T-helper 17 cell (primary cell): Measurements from ENCODE around the gene ACP6. TPM values are rescaled to one million over a fixed set of nuclear protein-coding genes. Genes with fewer than 3 reads are reported as not detected.
"Not testable (repeated sequence)": the region's sequence is repeated elsewhere in the genome, so short reads cannot be mapped to it uniquely, and the experiment has no call there.

Experiments used
- ATAC-seq: fragments of 150-1000 bp; cut with Tn5 transposase; 2 replicates; pipeline ENCODE4 v1.10.0; 2021; ENCODE audit warnings: mild to moderate bottlenecking, moderate library complexity
- DNase-seq, 3 donors: peaks; one replicate each; pipeline versions ENCODE4 v3.0.0 to v3.0.0-alpha.2; 2020 to 2021
- H3K9me3 ChIP-seq: one replicate; pipeline ENCODE4 v1.7.0; 2013; ENCODE audit warnings: low read length, mild to moderate bottlenecking; ENCODE audit not compliant: control insufficient read depth, poor library complexity, severe bottlenecking
- H3K27ac Mint-ChIP-seq: one replicate; pipeline ENCODE4 v1.8.0; 2022; ENCODE audit warnings: mild to moderate bottlenecking, moderate library complexity, mixed read lengths
- H3K27me3 Mint-ChIP-seq: one replicate; pipeline ENCODE4 v1.8.0; 2022; ENCODE audit warnings: mixed read lengths
- H3K36me3 Mint-ChIP-seq: one replicate; pipeline ENCODE4 v1.8.0; 2022; ENCODE audit warnings: low read depth, mixed read lengths
- H3K4me1 Mint-ChIP-seq: one replicate; pipeline ENCODE4 v1.8.0; 2022; ENCODE audit warnings: mild to moderate bottlenecking, mixed read lengths
- H3K4me3 Mint-ChIP-seq: one replicate; pipeline ENCODE4 v1.8.0; 2022; ENCODE audit warnings: mild to moderate bottlenecking, moderate library complexity, mixed read lengths
- total RNA-seq, 4 donors: library from RNA in 2 of 4; stranded (reverse) in 2 of 4; gene quantifications; one replicate each; pipeline ENCODE4 v1.2.3 and lab custom pipeline; 2022 to 2026

Gene ACP6
- total RNA-seq (10 to 100 TPM; 11.5 to 13.1 TPM), total RNA-seq (lab: John Stamatoyannopoulos, UW) (12.6 to 22.8 reads per million in 2 donors)

- H3K9me3 ChIP-seq: no peaks in the 10 kb centered on the region
- peak within 1 kb of the TSS; percentile 96 for H3K4me3 Mint-ChIP-seq
- peaks cover 27% of the 10 kb centered on the region for H3K4me1 Mint-ChIP-seq
- H3K36me3 Mint-ChIP-seq: peaks cover 8% of the 10 kb centered on the region
- DNase-seq (peak; percentile 71 to 77 (median 73)), ATAC-seq (peak; percentile 97)
- H3K27me3 Mint-ChIP-seq: peaks cover 26% of the 10 kb centered on the region
- H3K27ac Mint-ChIP-seq: peak within 1 kb of the TSS; percentile 82
Measured at GRCh38 chr1:147670319-147671001, at the start of gene ACP6. Gene ACP6, minus strand, starts transcription at chr1:147670524. Its CDS starts 476 bp downstream, at chr1:147670048.

GRCh38 chr1:147719711-147720225, 49.4 kb upstream of the ACP6 start:
- peaks cover 28% of the 10 kb centered on the region for H3K27me3 Mint-ChIP-seq
- H3K27ac Mint-ChIP-seq: no peak overlapping the region
- no peak overlapping the region for H3K4me3 Mint-ChIP-seq
- ATAC-seq (no peak), DNase-seq (no peak)
- H3K36me3 Mint-ChIP-seq: peaks cover 3% of the 10 kb centered on the region
- H3K4me1 Mint-ChIP-seq: peaks cover 18% of the 10 kb centered on the region
- H3K9me3 ChIP-seq: no peaks in the 10 kb centered on the region

- Mint-ChIP-seq H3K4me3 (no peak overlapping the region), H3K27me3 (peaks cover 34% of the 10 kb centered on the region), H3K27ac (no peak overlapping the region)
Measured at GRCh38 chr1:147719029-147719698, 48.8 kb upstream of the ACP6 start.

GRCh38 chr1:147717706-147718097, 47.4 kb upstream of the ACP6 start:
- H3K9me3 ChIP-seq: no peaks in the 10 kb centered on the region
- DNase-seq (no peak), ATAC-seq (no peak)
- Mint-ChIP-seq H3K4me1 (peaks cover 17% of the 10 kb centered on the region), H3K36me3 (peaks cover 6% of the 10 kb centered on the region), H3K27me3 (peaks cover 35% of the 10 kb centered on the region), H3K4me3 (peak overlapping the region; percentile 22), H3K27ac (peak overlapping the region; percentile 88)

More at GRCh38 chr1:147719029-147719698, 48.8 kb upstream of the ACP6 start:
- no peaks in the 10 kb centered on the region for H3K9me3 ChIP-seq
- Mint-ChIP-seq H3K4me1 (peaks cover 20% of the 10 kb centered on the region), H3K36me3 (peaks cover 4% of the 10 kb centered on the region)
- ATAC-seq (no peak), DNase-seq (no peak)

GRCh38 chr1:147717051-147717705, 46.9 kb upstream of the ACP6 start:
- H3K4me1 Mint-ChIP-seq: peaks cover 17% of the 10 kb centered on the region
- ATAC-seq (peak; percentile 91), DNase-seq (peak in 1 of 3 donors; percentile 19)
- no peaks in the 10 kb centered on the region for H3K9me3 ChIP-seq
- H3K27me3 Mint-ChIP-seq: peaks cover 40% of the 10 kb centered on the region
- peaks cover 6% of the 10 kb centered on the region for H3K36me3 Mint-ChIP-seq
- peak overlapping the region; percentile 73 for H3K4me3 Mint-ChIP-seq
- peak overlapping the region; percentile 88 for H3K27ac Mint-ChIP-seq

- no peaks in the 10 kb centered on the region for H3K9me3 ChIP-seq
- peaks cover 49% of the 10 kb centered on the region for H3K27me3 Mint-ChIP-seq
- ATAC-seq (no peak), DNase-seq (no peak)
- peaks cover 12% of the 10 kb centered on the region for H3K4me1 Mint-ChIP-seq
- no peak overlapping the region for H3K4me3 Mint-ChIP-seq
- H3K36me3 Mint-ChIP-seq: peaks cover 5% of the 10 kb centered on the region
- no peak overlapping the region for H3K27ac Mint-ChIP-seq
Measured at GRCh38 chr1:147712605-147713004, 42.3 kb upstream of the ACP6 start.

- Mint-ChIP-seq H3K27me3 (peaks cover 16% of the 10 kb centered on the region), H3K36me3 (no peaks in the 10 kb centered on the region), H3K27ac (peak overlapping the region; percentile 90), H3K4me1 (peaks cover 24% of the 10 kb centered on the region), H3K4me3 (peak overlapping the region; percentile 64)
- H3K9me3 ChIP-seq: no peaks in the 10 kb centered on the region
- DNase-seq: peak in 2 of 3 donors; percentile 18 to 38
- ATAC-seq: peak; percentile 96
Measured at GRCh38 chr1:147700042-147701006, 30.0 kb upstream of the ACP6 start.

GRCh38 chr1:147699686-147700041, 29.3 kb upstream of the ACP6 start:
- no peak for DNase-seq
- peak; percentile 7 for ATAC-seq
- peaks cover 18% of the 10 kb centered on the region for H3K27me3 Mint-ChIP-seq
- peak overlapping the region; percentile 90 for H3K27ac Mint-ChIP-seq
- peaks cover 24% of the 10 kb centered on the region for H3K4me1 Mint-ChIP-seq
- no peak overlapping the region for H3K4me3 Mint-ChIP-seq
- H3K36me3 Mint-ChIP-seq: no peaks in the 10 kb centered on the region
- no peaks in the 10 kb centered on the region for H3K9me3 ChIP-seq

- no peak overlapping the region for H3K27ac Mint-ChIP-seq
- no peaks in the 10 kb centered on the region for H3K4me1 Mint-ChIP-seq
- H3K4me3 Mint-ChIP-seq: no peak overlapping the region
- H3K9me3 ChIP-seq: peaks cover 5% of the 10 kb centered on the region
- ATAC-seq (no peak), DNase-seq (no peak)
- H3K27me3 Mint-ChIP-seq: no peaks in the 10 kb centered on the region
- no peaks in the 10 kb centered on the region for H3K36me3 Mint-ChIP-seq
Measured at GRCh38 chr1:147683163-147683763, 12.9 kb upstream of the ACP6 start.

GRCh38 chr1:147680608-147681235, 10.4 kb upstream of the ACP6 start:
- H3K9me3 ChIP-seq, H3K27ac Mint-ChIP-seq, DNase-seq, H3K4me1 Mint-ChIP-seq, H3K27me3 Mint-ChIP-seq, H3K36me3 Mint-ChIP-seq, ATAC-seq, H3K4me3 Mint-ChIP-seq: not testable (repeated sequence)

- not testable (repeated sequence) for H3K4me1 Mint-ChIP-seq, H3K9me3 ChIP-seq, H3K4me3 Mint-ChIP-seq, H3K27ac Mint-ChIP-seq, H3K36me3 Mint-ChIP-seq, ATAC-seq, DNase-seq
- peaks cover 21% of the 10 kb centered on the region for H3K27me3 Mint-ChIP-seq
Measured at GRCh38 chr1:147677681-147678080, 7.4 kb upstream of the ACP6 start.
